Testis (tissue), 3 donors: ENCODE results near the gene JCHAIN. TPM values are rescaled to one million over a fixed set of nuclear protein-coding genes. Genes with fewer than 3 reads are reported as not detected.

Source experiments
- DNase-seq: peaks from one replicate; pipeline ENCODE4 v3.0.0-alpha.2; 2019
- H3K27ac ChIP-seq, 2 donors: fragments of 200-600 bp; sonication (generic); one replicate each; pipeline ENCODE4 v1.5.1; 2019
- H3K27me3 ChIP-seq: fragments of 200-600 bp; sonication (generic); one replicate; pipeline ENCODE4 v1.5.1; 2019
- H3K36me3 ChIP-seq: fragments of 200-600 bp; sonication (generic); one replicate; pipeline ENCODE4 v1.5.1; 2017; ENCODE audit warnings: low read depth; ENCODE audit errors: missing control alignments
- H3K4me1 ChIP-seq: fragments of 200-600 bp; sonication (generic); one replicate; pipeline ENCODE4 v1.5.1; 2019
- H3K4me3 ChIP-seq, 2 donors: fragments of 200-600 bp; sonication (generic); one replicate each; pipeline ENCODE4 v1.5.1; 2017 to 2019
- H3K9me3 ChIP-seq: fragments of 200-600 bp; sonication (generic); one replicate; pipeline ENCODE4 v1.5.1; 2017
- POLR2A ChIP-seq: fragments of 450-650 bp; IDR thresholded peaks from one replicate; pipeline ENCODE4 v1.6.1; 2017; ENCODE audit warnings: antibody characterized with exemption, mild to moderate bottlenecking, moderate library complexity
- WGBS, 2 donors: methylation state at CpG; one replicate each; pipeline ENCODE4 v1.1.5; 2018; 5-methylcytosine and 5-hydroxymethylcytosine counted together
- intact Hi-C: fragments of 100-400 bp; cut with DNase I; formaldehyde crosslinking; loops from one replicate; pipeline ENCODE4 v1.15.1; 2023; ENCODE audit warnings: low total_unique reads
- polyA plus RNA-seq: library from polyadenylated mRNA; stranded (reverse); fragments of 350-450 nt; fragmentation: Illumina TruSeq; extraction: RNeasy Lipid Tissue Mini Kit (QIAGEN cat#74804); gene quantifications from one replicate; pipeline ENCODE4 v1.2.3, GENCODE V29; 2014; ENCODE audit warnings: low read depth, low replicate concordance; ENCODE audit not compliant: insufficient read depth
- small RNA-seq, 2 donors: library from RNA; depleted of rRNA; stranded (forward); fragments of <200 nt; gene quantifications; one replicate each; pipeline ENCODE3, GENCODE V24; 2016
- total RNA-seq, 2 donors: library from RNA; depleted of rRNA; stranded (reverse); fragments of >200 nt; gene quantifications; one replicate each; pipeline ENCODE4 v1.2.3, GENCODE V29; 2016
- TF ChIP-seq, protein P1 (sequence below), 3 experiments: fragments of 450-650 bp in 2 of 3; fragments of 200-600 bp in 1 of 3; sonication (generic) in 1 of 3; IDR thresholded peaks; one replicate each; pipeline ENCODE4 v1.5.1; 2016 to 2019; ENCODE audit warnings: antibody characterized with exemption in 3 of 3, mild to moderate bottlenecking in 2 of 3, moderate library complexity in 1 of 3

The JCHAIN gene
- total and polyA plus RNA-seq, 3 donors from 2014 or later, result 0.99 to 34.0 TPM; not detected in 1

- intact Hi-C loops, result no loop called here
- no peak overlapping the region for H3K27ac ChIP-seq
- DNase-seq, result no peak
- no peak overlapping the region for H3K4me3 ChIP-seq
- 85 to 89% methylated on average over 3 of the region's 3 CpGs for WGBS, 2 donors
- H3K9me3 ChIP-seq, result no peaks in the 10 kb centered on the region
- H3K27me3 ChIP-seq, result no peaks in the 10 kb centered on the region
- TF ChIP-seq, protein P1, sequence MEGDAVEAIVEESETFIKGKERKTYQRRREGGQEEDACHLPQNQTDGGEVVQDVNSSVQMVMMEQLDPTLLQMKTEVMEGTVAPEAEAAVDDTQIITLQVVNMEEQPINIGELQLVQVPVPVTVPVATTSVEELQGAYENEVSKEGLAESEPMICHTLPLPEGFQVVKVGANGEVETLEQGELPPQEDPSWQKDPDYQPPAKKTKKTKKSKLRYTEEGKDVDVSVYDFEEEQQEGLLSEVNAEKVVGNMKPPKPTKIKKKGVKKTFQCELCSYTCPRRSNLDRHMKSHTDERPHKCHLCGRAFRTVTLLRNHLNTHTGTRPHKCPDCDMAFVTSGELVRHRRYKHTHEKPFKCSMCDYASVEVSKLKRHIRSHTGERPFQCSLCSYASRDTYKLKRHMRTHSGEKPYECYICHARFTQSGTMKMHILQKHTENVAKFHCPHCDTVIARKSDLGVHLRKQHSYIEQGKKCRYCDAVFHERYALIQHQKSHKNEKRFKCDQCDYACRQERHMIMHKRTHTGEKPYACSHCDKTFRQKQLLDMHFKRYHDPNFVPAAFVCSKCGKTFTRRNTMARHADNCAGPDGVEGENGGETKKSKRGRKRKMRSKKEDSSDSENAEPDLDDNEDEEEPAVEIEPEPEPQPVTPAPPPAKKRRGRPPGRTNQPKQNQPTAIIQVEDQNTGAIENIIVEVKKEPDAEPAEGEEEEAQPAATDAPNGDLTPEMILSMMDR (IDR thresholded peaks at IDR 0.05), result no peak
- TF ChIP-seq POLR2A, result no peak
- H3K36me3 ChIP-seq, result no peaks in the 10 kb centered on the region
- no peaks in the 10 kb centered on the region for H3K4me1 ChIP-seq
These were observed 58.9 kb downstream of the JCHAIN start for GRCh38 chr4:70607334-70607853.

DNA sequence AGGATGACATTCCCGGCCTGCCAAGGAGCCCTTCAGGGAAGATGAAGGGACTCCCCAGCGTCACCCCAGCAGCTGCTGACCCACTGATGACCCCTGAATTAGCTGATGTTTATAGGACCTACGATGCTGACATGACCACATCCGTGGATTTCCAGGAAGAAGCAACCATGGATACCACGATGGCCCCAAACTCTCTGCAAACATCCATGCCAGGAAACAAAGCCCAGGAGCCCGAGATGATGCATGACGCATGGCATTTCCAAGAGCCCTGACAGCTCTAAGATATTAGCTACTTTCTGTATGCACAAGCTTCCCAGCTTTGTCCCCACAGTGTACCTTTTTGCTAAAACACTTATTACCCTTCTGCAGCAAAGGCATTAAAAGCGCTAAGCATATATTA lies 59.8 kb downstream of the JCHAIN start:
- Histone ChIP-seq H3K27ac (no peak overlapping the region), H3K36me3 (no peaks in the 10 kb centered on the region), H3K4me1 (no peaks in the 10 kb centered on the region), H3K27me3 (no peaks in the 10 kb centered on the region), H3K4me3 (no peak overlapping the region), H3K9me3 (no peaks in the 10 kb centered on the region)
- intact Hi-C loops, result no loop called here
- no peak for TF ChIP-seq POLR2A
- TF ChIP-seq, protein P1 (IDR thresholded peaks at IDR 0.05), result no peak
- no peak for DNase-seq
- WGBS, 2 donors, result 79 to 93% methylated on average over 6 to 8 of the region's 8 CpGs

Small RNAs within 50 kb of the gene (small RNA-seq; reads per million reads assigned to genes)
- gene RNU6-520P (0 reads per million in 2 donors), gene RNU6-784P (0 reads per million in 2 donors)

Other genes with a start within 250 kb of the JCHAIN start
- not detected for gene MUC7, start 194.3 kb downstream of the JCHAIN start, total RNA-seq
- gene MUC7, start 194.3 kb downstream of the JCHAIN start, polyA plus RNA-seq, result 0.80 TPM
- gene AMTN, start 147.9 kb downstream of the JCHAIN start, total RNA-seq, result not detected
- gene AMTN, start 147.9 kb downstream of the JCHAIN start, polyA plus RNA-seq, result not detected
- under 1 TPM in 1 of 2 donors, not detected in 1; 0.74 TPM for gene AMBN, start 74.3 kb downstream of the JCHAIN start, total RNA-seq
- gene AMBN, start 74.3 kb downstream of the JCHAIN start, polyA plus RNA-seq, result 0.21 TPM
- gene ENAM, start 37.8 kb downstream of the JCHAIN start, total RNA-seq, result 1 to 10 TPM in 1 of 2 donors, under 1 TPM in 1; 0.16 to 2.4 TPM
- 0.38 TPM for gene ENAM, start 37.8 kb downstream of the JCHAIN start, polyA plus RNA-seq
- 10 to 100 TPM; 25.4 to 26.0 TPM for gene UTP3, start 22.0 kb upstream of the JCHAIN start, total RNA-seq
- 18.5 TPM for gene UTP3, start 22.0 kb upstream of the JCHAIN start, polyA plus RNA-seq
- gene RUFY3, start 55.5 kb upstream of the JCHAIN start, total RNA-seq, result 100 to 1,000 TPM; 220 to 247 TPM
- 84.7 TPM for gene RUFY3, start 55.5 kb upstream of the JCHAIN start, polyA plus RNA-seq
- gene GRSF1, start 173.4 kb upstream of the JCHAIN start, total RNA-seq, result 10 to 100 TPM; 59.8 to 66.8 TPM
- 70.2 TPM for gene GRSF1, start 173.4 kb upstream of the JCHAIN start, polyA plus RNA-seq
- 10 to 100 TPM; 15.0 to 16.4 TPM for gene MOB1B, start 235.9 kb upstream of the JCHAIN start, total RNA-seq
- gene MOB1B, start 235.9 kb upstream of the JCHAIN start, polyA plus RNA-seq, result 8.9 TPM